ENCODE results near the gene LTF.

Gene LTF

GRCh38 chr3:46467562-46467961 lies 2.9 kb upstream of the LTF start:
- DNase-seq = no peak

GRCh38 chr3:46466871-46467403 lies 2.2 kb upstream of the LTF start:
- no peak for DNase-seq

DNA sequence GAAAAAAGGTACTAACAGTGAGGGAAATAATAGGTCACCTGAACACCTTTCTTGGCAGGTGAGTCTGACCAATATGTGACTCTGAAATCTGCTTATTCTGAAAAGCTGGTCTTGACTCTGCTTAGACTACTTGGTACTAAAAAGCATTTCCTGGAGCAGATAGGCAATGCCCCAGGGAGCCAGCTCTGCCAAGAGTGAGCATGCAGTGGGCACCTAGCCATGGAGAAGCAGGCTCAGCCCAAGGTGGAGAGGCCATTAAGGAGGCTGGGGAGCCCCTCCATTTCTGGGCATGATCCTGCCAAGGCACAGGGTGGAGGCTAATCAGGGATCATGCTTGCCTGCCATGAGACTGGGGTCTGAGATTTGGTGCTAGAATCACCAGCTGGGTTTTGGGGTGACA lies 1.6 kb upstream of the LTF start:
- DNase-seq = no peak

GRCh38 chr3:46465196-46465520 lies 453 bp upstream of the LTF start:
- no peak for DNase-seq

DNA sequence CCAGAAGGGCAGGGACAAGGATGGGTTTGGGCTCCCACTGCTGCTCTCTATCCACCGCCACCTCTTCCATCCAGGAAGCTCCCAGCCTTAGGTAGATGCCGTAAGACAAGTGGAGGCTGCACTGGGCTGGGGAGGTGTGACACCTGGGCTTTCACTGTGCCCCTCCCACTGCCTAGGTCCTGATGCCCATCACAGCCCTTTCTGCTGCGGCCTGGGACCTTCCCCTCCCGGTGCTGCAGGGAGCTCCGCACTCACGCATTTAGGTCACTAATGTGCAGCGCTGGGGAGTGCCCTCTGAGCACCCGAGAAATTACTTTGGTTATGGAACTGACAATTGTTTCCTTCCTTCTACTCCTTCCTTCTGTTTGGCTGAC lies 850 bp downstream of the LTF start:
- no peak for DNase-seq

- no peak for DNase-seq
These were observed 1.4 kb downstream of the LTF start for GRCh38 chr3:46463120-46463867.

GRCh38 chr3:46462511-46462910 lies 2.2 kb downstream of the LTF start:
- no peak for DNase-seq

DNA sequence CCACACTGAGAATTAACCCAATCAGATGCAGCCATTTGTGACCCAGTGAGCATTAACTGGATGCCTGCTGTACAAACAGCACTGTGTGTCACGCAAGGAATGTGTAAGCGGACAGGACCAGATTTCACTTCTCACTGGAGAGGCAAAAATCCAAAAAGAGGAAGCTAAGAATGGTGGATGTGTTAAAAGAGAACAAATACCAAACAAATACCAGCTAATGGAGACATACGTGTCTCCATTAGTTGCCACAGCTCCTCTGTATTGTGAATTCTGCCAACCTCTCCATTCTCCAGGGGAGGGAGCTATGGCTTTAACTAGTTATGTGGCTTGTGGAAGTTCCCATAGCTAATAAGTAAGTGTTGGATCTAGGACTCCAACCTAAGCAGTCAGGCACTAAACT lies 2.6 kb downstream of the LTF start:
- DNase-seq = no peak

- no peak for DNase-seq
These were observed 4.7 kb downstream of the LTF start for GRCh38 chr3:46460051-46460450.

- DNase-seq = no peak
These were observed 8.6 kb downstream of the LTF start for GRCh38 chr3:46456118-46456517.

GRCh38 chr3:46455231-46456115 lies 9.2 kb downstream of the LTF start:
- no peak for DNase-seq

- DNase-seq = no peak
These were observed 10.1 kb downstream of the LTF start for GRCh38 chr3:46454606-46455005.

DNA sequence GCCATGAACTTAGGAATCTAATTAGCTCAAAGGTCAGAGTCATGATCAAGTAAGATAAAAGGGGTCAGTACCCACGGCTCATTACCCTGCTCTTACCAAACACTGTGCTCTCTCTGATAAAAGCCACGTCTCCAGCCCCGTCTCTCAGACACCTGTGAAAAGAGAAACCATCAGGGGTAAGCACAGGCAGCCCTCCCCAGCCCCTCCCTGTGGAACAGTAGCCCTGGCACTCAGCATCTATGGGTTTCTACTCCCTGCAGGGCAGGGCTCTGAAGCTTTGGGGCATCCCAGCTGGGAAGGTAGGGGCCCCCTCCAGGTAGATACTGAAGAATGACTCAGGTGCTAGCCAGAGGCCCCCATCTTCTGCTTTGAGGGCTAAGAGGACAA lies 10.5 kb downstream of the LTF start:
- DNase-seq = no peak

DNA sequence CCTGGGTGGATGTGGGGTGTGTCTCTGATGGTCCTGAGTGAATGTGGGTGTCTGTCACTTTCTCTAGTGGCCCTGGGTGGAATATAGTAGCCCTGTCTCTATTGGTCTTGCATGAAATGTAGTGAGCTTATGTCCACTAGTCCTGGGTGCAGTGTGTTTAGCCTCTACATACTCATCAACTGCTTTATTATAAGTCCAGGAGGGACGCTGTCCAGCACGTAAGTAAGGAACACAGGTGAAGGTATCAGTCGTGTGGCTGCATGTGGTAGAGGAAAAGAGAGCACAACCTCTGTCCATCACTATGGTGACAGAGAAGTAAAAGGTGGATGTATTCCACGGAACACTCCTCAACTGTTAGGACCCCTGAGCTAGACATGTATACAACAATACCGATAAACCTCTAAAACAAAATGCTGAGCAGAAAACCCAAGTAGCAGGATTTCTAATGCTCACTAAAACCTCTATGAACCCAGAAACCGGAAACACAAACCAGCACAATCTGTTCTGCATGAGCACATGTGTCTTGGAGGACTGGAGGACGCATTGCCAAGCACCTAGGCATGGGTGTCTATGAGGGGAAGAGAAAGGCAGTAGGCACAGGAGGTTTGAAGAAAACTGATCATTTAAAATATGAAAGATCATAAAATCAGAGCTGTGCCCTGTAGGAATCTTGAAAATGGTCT lies 11.0 kb downstream of the LTF start:
- DNase-seq = no peak

DNA sequence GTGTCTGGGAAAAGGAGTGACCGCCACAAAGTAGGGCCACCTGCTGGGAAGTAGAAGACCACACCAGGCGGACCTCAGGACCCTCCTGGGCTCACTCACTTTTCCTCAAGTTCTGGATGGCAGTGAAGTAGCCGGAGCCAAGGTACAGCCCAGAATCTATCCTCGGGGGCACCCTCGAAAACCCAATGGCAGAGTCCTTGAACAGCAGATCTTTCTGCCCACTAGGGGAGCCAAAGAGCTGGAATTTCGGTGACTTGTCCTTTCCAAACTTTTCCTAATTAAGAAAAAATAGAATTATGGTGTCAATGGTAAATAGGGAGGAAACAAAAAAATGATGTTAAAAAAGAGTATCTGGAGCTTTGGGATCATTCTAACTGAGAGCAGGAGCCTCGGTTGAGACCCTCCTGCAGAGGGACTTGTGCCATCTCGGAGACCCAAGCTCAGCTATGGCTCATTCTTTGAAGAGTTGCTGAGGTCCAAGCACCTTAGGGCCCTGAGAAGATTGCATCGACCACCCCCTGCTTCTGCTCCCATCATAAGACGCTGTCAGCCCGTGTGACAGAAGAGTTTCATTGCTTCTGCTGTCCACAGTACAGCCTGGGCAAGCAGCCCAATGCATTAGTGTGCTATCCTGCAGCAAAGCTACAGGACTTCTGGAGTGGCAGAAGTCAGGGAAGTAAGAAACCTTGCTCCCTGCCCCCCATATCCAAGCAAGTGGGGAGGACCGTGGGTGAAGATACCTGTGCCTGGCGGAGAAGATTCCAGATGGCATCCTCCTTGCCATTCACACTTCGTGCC lies 14.8 kb downstream of the LTF start:
- DNase-seq = no peak

- DNase-seq = no peak
These were observed 16.0 kb downstream of the LTF start for GRCh38 chr3:46448721-46449120.

DNA sequence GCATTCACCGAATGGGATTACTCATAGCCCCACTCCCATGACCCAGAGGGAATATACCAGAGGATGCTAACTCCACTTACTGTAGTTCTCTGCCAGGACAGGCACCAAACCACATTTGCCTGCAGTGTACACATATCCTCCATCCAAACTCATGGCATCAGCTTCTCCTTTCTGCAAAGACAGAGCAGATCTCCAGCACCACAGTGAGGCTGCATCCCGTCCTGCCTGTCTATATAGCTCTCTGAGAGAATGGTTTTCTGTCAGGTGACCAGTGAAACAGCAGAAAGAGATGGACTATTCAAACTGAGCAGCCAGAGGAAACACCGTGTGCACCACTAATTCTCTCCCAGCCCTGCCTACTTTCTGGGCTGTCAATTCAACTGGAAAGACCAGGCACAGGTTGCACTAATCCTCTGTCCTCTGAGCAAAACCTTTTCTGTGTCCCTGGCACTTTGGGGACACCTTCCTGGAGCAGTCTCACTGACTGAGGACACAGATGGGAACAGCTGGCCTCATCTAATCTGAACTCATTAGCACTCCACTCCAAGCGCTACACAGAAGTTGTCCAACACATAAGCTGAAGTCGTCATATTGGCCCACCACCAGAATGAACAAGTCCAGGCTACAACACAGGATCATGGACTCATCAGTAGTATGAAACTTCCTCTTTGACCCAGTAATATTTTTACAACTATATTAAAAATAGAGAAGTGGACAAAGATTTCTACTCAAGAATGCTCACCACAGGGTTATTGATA lies 17.3 kb downstream of the LTF start:
- DNase-seq = no peak

- no peak for DNase-seq
These were observed 21.9 kb downstream of the LTF start for GRCh38 chr3:46442576-46443530.

- no peak for DNase-seq
These were observed 24.0 kb downstream of the LTF start for GRCh38 chr3:46440531-46441294.

- no peak for DNase-seq
These were observed 25.9 kb downstream of the LTF start for GRCh38 chr3:46438831-46439230.
